DMS79 treated with DMSO at 0.1 percent for 48 hours (cell line): ENCODE results near the gene ARHGEF28.

Experiments used
- DNase-seq: peaks from one replicate; lab custom pipeline; 2025; lab: John Stamatoyannopoulos, UW

Gene ARHGEF28, protein sequence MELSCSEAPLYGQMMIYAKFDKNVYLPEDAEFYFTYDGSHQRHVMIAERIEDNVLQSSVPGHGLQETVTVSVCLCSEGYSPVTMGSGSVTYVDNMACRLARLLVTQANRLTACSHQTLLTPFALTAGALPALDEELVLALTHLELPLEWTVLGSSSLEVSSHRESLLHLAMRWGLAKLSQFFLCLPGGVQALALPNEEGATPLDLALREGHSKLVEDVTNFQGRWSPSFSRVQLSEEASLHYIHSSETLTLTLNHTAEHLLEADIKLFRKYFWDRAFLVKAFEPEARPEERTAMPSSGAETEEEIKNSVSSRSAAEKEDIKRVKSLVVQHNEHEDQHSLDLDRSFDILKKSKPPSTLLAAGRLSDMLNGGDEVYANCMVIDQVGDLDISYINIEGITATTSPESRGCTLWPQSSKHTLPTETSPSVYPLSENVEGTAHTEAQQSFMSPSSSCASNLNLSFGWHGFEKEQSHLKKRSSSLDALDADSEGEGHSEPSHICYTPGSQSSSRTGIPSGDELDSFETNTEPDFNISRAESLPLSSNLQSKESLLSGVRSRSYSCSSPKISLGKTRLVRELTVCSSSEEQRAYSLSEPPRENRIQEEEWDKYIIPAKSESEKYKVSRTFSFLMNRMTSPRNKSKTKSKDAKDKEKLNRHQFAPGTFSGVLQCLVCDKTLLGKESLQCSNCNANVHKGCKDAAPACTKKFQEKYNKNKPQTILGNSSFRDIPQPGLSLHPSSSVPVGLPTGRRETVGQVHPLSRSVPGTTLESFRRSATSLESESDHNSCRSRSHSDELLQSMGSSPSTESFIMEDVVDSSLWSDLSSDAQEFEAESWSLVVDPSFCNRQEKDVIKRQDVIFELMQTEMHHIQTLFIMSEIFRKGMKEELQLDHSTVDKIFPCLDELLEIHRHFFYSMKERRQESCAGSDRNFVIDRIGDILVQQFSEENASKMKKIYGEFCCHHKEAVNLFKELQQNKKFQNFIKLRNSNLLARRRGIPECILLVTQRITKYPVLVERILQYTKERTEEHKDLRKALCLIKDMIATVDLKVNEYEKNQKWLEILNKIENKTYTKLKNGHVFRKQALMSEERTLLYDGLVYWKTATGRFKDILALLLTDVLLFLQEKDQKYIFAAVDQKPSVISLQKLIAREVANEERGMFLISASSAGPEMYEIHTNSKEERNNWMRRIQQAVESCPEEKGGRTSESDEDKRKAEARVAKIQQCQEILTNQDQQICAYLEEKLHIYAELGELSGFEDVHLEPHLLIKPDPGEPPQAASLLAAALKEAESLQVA (N-terminal part only)

DNA sequence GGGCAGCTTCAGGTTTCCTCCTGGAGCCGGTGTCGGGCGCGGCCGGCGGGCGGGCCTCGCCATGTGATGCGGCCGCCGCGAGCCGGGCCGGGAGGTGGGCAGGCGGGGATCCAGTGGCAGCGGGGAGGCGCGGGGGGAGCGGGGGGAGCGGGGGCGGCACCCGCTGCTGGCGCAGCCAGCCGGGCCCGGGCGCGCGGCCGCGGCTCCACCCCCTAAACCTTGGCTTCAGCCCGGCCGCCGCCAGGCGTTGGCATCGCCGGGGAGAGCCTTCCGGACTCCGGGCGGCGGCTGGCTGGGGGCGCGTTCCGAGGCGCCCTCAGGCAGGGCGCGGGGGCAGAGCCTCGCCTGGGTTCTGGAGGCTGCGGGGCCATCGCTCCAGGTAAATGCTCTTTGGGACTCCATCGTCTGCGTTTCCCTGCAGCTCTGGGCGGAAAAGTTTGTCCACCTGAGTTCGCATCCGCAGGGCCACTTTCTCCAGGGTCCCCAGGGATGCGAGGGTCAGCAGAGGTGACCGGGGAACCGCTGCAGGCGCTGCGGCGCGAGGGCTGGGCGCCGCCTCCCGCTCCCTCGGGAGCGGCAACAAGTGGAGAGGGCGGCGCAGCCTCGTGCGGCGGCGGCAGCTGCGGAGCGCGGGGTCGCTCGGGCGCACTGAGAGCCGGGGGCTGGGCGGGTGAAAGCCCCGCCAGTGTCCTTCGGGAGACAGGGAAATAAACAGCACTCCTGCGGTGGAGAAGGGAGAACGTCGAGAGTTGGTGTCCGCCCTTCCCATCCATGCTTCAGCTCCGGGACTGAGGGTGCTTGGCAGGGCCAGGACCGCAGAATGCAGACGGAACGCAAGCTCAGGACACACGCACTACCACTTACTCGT lies at the start of gene ARHGEF28:
TSS of gene ARHGEF28 (plus strand) at position 253 of the 868 bp plus-strand sequence. CDS start 58,656 bp downstream, outside the sequence.
- no peak for DNase-seq

DNA sequence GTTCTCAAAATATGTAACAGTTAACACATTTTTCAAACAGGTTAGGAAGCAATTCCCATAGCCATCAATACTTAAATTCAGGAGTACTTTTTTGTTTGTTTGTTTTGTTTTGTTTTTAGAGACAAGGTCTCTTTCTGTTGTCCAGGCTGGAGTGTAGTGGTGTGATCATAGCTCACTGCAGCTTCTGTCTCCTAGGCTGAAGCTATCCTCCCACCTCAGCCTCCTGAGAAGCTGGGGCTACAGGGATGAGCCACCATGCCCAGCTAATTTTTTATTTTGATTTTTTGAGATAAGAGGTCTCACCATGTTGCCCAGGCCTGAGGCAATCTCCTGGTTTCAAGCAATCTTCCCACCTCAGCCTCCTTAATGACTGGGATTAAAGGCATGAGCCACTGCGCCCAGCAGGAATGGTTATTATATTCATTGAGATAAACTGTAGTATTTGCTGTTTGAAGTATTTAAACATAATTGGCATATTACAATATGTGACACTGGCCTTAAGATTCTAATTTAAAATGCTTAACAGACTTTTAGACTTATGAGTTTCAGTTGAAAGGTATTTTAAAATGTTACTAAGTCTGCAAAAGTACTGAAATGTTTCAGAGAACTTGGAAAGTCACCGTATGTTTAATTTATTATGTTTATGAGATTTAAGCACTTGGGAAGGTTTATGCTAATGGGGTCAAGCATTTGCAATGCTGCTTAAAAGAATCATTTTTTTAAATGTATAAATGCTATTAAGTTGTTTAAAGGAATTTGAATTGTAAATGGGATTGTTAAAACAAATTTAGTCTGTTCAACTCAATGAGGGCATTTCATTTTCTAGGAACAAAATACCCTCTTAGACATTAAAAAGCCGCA lies 43.5 kb upstream of the ARHGEF28 start:
- no peak for DNase-seq

DNA sequence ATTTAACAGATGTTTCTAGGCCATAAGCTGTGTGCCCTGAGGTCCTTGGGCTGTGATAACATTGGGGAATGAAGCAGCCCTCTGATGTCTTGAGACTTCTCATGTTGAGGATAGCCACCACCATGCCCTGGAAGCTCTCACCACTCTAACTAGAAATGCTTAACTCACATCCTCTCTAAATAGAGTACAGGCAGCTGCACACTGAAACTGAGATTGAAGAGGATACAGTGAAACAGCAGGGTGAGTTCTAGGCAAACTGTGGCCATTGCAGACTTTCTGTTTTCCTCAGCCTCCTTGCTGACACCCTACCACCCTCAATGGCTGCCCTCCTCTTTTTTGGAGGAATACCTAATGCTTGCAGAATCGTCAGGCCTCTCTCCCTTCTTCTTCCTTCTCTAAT lies 38.1 kb upstream of the ARHGEF28 start:
- DNase-seq, result no peak

DNA sequence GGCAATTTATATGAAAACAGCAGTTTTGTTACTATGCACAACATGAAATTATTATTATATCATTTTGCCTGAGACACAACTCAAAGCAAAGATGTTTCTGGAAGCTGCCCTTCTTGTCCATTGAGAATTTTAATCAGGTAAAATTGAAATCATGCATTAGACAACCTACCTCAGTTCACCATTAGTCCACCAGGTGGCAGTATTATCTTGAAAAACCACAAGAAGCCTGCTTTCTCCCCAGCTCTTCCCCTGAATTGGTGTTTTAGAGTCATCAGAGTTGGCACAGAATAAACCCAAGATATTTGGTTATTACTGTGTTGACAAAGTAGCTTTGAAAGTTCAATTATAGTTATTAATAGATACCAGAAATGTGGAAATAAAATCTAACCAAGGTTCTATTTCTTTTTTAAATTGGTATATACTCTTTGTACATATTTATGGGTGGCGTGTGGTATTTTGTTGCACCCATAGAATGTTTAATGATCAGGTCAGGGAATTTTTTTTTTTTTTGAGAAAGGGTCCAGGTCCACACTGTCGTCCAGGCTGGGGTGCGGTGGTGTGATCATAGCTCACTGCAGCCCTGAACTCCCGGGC lies 34.8 kb upstream of the ARHGEF28 start:
- DNase-seq, result peak; percentile 40

DNA sequence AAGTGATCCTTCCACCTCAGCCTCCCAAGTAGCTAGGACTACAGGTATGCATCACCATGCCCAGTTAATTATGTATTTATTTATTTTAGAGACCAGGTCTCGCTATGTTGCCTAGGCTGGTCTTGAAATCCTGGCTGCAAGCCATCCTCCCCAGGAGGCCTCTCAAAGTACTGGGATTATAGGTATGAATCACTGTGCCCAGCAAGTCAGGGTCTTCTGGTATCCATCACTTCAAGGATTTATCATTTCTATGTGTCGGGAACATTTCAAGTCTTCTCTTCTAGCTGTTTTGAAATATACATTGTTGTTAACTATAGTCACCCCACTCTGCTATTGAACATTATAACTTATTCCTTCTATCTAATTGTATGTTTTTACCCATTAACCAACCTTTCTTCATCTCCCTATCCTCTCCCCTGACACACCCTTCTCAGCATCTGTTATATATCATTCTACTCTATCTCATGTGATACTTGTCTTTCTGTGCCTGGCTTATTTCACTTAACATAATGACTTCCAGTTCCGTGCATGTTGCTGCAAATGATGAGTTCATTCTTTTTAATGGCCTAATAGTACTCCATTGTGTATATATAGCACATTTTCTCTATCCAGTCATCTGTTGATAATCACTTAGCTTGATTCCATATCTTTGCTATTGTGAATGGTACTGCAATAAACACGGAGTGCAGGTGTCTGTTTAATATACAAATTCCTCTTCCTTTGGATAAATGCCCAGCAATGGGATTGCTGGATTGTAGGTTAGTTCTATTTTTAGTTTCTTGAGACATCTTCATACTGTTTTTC lies 34.1 kb upstream of the ARHGEF28 start:
- no peak for DNase-seq

DNA sequence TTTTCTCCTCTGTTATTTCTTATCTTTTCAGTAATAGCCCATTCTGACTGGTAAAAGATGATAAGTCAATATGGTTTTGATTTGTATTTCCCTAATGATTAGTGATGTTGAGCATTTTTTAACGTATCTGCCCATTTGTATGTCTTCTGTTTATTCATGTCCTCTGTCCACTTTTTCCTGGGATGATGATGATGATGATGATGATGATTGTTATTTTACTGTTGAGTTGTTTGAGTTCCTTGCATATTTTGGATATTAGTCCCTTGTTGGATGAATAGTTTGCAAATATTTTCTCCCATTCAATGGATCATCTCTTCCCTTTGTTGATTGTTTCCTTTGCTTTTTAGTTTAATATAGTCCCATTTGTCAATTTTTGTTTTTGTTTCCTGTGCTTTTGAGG lies 33.4 kb upstream of the ARHGEF28 start:
- no peak for DNase-seq

DNA sequence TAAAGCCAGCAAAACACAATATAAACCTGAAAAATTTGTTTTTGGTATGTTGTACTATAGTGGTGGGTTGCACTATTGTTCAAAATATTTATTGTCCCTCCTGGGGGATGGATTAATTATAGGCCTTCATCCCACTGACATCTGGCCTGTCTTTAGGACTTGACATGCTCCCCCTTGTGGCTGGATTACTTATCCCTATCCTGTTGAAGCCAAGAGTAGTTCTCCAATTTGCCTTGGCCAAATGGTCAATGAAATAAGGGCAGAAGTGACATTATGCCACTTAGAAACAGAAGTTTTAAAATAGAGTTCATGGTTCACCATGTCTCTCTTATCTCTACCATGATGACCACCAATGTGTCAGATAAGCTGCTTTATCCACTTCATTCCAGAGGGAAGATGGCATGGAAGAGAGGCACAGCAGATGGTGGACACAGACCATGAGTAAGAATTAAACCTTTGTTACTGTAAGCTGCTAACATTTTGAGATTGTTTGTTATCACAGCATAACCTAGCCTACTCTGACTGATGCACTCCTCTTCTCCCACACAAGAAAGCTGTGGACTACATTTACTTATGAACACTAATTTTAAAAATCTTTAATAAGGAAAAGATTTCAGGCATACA lies 29.2 kb upstream of the ARHGEF28 start:
- DNase-seq, result no peak

- no peak for DNase-seq
Observed at GRCh38 chr5:73599380-73599779, 26.6 kb upstream of the ARHGEF28 start.

GRCh38 chr5:73603998-73604397 lies 22.0 kb upstream of the ARHGEF28 start:
- no peak for DNase-seq

GRCh38 chr5:73605223-73606087 lies 20.5 kb upstream of the ARHGEF28 start:
- DNase-seq, result no peak

GRCh38 chr5:73606206-73606753 lies 19.7 kb upstream of the ARHGEF28 start:
- DNase-seq, result no peak

DNA sequence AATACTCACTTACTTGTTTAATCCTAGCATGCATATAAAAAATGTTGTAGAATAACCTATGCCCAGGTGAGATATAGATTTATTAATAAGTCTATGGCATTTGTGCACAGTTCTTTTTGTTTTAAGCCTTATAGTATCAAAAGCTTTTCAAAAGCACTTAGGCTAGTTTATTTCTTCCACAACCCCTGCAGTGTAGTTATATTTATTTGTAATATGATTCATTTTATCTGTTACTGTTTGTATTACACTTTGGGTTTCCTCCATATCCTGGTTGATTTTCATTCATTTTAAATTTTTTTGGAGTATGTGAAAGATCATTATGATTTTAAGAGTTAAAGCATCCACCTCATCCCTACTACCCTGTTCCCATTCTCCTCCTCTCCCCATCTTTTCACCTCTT lies 18.8 kb upstream of the ARHGEF28 start:
- DNase-seq, result no peak

- DNase-seq, result no peak
Observed at GRCh38 chr5:73612799-73613198, 13.2 kb upstream of the ARHGEF28 start.

- DNase-seq, result no peak
Observed at GRCh38 chr5:73615085-73615484, 10.9 kb upstream of the ARHGEF28 start.

- no peak for DNase-seq
Observed at GRCh38 chr5:73615947-73616346, 10.0 kb upstream of the ARHGEF28 start.

DNA sequence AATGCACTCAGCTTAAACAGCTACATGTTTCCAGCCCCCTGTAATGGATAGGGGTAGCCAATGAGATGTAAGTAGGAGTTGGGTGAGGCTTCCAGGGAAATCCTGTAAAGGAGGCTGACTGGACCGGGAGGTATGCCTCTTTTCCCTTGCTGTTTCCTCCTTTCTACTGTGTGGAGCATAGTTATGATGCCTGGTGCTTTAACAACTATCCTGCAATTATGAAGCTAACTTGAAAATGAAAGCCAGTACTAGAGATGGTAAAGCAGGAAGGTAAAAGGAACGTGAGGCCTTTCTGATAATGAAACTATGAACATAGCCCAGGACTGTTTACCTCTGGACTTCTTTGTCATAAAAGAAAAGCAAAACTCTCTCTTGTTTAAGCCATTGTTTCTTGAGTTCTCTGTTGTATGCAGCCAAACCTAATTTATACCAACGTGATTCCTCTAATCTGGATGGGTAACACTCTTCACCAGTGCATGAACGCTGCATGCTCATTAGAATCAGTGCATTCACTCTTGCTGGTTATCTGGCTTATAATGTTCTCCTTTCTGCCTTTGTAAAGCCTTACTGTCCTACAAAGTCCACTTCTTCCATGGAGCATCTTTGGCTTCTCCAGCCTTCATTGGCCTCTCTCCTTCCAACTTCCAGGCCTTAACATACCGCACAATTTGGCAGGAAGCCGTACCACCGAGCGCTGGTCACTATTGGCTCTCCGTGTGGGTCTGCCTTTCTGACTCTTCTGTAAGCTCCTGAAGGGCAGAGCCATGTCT lies 8.3 kb upstream of the ARHGEF28 start:
- no peak for DNase-seq
